ENCODE data around the gene FBN1. TPM values are rescaled to one million over a fixed set of nuclear protein-coding genes. Genes with fewer than 3 reads are reported as not detected.

The FBN1 gene
- total RNA-seq, 1 donor = 984 TPM

DNA sequence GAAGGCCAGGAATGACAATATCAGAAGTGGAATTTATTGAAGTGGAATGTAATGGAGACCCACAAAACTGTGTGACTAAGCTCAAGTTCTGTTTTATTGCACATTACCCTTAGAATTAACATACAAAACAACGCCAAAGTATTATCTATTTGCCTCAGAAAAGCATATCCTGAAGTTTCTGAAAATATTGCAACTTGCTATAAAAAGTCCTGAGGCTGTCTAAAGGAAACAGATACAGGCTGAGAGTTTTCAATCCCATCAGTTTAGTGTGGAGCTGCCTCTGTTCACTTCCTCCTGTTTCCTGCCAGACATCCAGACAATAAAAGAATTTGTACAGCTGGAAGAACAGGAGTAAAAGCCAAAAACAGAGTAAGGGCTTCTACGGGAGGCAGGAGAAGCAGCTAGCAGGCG, 108.8 kb downstream of the FBN1 start:
- H3K4me3 ChIP-seq (ENCODE audit: low read depth, low read length) = no peak overlapping the region
- no peak for TF ChIP-seq CTCF (IDR thresholded peaks at IDR 0.05; ENCODE audit: insufficient read depth, low read length)
- DNase-seq (ENCODE audit: low read depth) = peak; percentile 84

- TF ChIP-seq CTCF (IDR thresholded peaks at IDR 0.05; ENCODE audit: insufficient read depth, low read length) = no peak
- H3K4me3 ChIP-seq (ENCODE audit: low read depth, low read length) = no peak overlapping the region
- no peak for DNase-seq (ENCODE audit: low read depth)
Measured at GRCh38 chr15:48533982-48534381, 111.5 kb downstream of the FBN1 start.

DNA sequence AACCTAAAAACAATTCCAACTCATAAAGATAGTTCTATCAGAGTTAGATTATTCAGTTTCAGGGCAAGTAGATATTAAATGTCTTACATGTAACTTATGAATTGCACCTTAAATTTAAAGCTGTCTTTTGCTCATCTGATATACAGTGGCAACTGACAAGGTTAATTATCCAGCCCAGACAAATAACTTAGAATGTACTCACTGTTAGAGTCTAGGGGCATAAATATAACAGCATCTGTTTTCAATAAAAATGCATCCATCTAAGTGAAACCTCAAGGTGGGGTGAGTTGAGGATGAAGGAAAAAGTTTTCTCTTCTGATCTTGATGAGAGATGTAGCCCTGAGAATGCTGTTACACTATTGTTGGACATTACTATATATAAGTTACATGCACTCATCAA, 112.6 kb downstream of the FBN1 start:
- TF ChIP-seq CTCF (IDR thresholded peaks at IDR 0.05; ENCODE audit: insufficient read depth, low read length) = no peak
- H3K4me3 ChIP-seq (ENCODE audit: low read depth, low read length) = no peak overlapping the region
- DNase-seq (ENCODE audit: low read depth) = no peak

DNA sequence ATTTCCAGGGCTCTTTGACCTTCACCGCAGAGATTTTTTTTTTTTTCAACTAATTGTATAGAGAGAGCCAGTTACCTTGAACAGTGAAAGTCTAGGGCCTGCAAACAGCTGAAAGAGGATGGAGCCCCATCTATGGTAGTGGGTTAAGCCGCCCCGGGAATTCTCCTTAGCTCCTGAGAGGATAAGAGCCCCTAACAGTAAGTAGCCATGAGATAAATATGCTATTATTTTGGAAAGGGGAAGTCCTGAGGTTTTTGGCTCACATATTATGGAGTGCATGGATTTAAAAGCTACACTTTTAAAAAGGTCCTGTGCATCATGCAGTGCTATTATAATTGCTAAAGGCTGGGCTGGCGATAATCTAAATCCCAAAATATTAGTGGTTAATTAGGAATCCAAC, 115.0 kb downstream of the FBN1 start:
- no peak for TF ChIP-seq CTCF (IDR thresholded peaks at IDR 0.05; ENCODE audit: insufficient read depth, low read length)
- DNase-seq (ENCODE audit: low read depth) = no peak
- H3K4me3 ChIP-seq (ENCODE audit: low read depth, low read length) = no peak overlapping the region

- TF ChIP-seq CTCF (IDR thresholded peaks at IDR 0.05; ENCODE audit: insufficient read depth, low read length) = no peak
- H3K4me3 ChIP-seq (ENCODE audit: low read depth, low read length) = no peak overlapping the region
- DNase-seq (ENCODE audit: low read depth) = no peak
Measured at GRCh38 chr15:48528921-48529320, 116.6 kb downstream of the FBN1 start.

DNA sequence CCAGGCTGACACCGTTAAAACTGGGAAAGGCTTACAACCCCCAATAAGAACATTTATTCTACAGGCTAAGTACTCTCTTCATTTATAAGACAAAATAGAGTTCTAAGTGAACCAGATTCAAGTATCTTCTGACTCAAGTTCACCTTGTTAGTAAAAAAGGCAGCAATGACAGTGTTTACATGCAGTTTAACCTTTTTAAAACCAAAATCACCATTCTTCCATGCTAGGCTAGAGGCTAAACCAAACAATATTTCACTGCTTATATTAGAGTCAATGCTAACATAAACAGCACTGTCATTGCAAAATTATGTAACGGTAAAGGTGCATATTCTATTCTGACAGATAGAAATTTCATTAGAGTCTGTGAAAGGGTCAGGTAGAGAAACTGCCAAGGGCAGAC, 118.0 kb downstream of the FBN1 start:
- TF ChIP-seq CTCF (IDR thresholded peaks at IDR 0.05; ENCODE audit: insufficient read depth, low read length) = no peak
- no peak for DNase-seq (ENCODE audit: low read depth)
- H3K4me3 ChIP-seq (ENCODE audit: low read depth, low read length) = no peak overlapping the region

DNA sequence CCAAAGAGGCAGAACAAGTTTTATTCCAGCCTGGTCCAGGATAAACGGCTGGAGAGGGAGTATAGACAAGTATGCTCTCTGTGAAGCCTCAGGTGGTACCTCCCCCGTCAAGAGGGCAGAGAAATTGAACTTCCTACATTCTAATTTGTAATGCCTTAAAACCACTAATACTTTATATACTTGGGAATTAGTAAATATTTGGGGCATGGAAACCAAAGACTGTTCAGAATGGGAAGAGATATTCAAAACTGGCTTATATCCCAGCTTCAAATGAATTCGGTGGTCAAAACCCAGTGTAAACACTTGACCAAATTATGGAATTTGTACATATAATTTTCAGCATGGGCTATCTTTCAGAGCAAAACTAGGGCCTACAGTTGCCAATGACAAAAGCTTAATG, 122.6 kb downstream of the FBN1 start:
- no peak for TF ChIP-seq CTCF (IDR thresholded peaks at IDR 0.05; ENCODE audit: insufficient read depth, low read length)
- H3K4me3 ChIP-seq (ENCODE audit: low read depth, low read length) = no peak overlapping the region
- no peak for DNase-seq (ENCODE audit: low read depth)

All from fibroblast of the aortic adventitia (primary cell).